Measurements from ENCODE around the gene ATG14. TPM values are rescaled to one million over a fixed set of nuclear protein-coding genes. Genes with fewer than 3 reads are reported as not detected.

Gene ATG14
- total RNA-seq, 1 donor from 2014 or later = 11.1 TPM

DNA sequence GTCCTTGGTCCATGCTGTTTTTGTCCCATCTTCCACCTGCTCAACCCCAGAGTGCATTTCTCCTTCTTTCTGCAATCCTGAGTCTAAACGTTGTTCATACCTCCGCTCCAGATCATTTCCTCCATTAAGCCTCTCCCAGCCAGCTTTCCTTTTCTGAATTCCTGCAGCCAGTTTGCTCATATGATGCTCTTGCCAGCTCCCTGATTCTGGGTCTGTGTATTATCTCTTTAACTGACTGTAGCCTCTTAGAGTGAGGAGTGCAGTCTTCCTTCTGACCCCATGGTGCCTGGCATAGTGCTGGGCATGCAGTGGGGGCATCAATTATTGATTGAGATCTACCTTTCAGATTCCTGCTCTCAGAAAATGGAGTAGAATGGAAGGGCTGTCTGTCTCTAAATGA lies 40.3 kb upstream of the ATG14 start:
- H3K4me1 Mint-ChIP-seq (ENCODE audit: low read depth) = peaks cover 44% of the 10 kb centered on the region
- TF ChIP-seq, protein P1, sequence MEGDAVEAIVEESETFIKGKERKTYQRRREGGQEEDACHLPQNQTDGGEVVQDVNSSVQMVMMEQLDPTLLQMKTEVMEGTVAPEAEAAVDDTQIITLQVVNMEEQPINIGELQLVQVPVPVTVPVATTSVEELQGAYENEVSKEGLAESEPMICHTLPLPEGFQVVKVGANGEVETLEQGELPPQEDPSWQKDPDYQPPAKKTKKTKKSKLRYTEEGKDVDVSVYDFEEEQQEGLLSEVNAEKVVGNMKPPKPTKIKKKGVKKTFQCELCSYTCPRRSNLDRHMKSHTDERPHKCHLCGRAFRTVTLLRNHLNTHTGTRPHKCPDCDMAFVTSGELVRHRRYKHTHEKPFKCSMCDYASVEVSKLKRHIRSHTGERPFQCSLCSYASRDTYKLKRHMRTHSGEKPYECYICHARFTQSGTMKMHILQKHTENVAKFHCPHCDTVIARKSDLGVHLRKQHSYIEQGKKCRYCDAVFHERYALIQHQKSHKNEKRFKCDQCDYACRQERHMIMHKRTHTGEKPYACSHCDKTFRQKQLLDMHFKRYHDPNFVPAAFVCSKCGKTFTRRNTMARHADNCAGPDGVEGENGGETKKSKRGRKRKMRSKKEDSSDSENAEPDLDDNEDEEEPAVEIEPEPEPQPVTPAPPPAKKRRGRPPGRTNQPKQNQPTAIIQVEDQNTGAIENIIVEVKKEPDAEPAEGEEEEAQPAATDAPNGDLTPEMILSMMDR (IDR thresholded peaks at IDR 0.05) = no peak
- H3K36me3 Mint-ChIP-seq (ENCODE audit: low read depth) = no peaks in the 10 kb centered on the region
- no peak for DNase-seq (ENCODE audit: low spot score)
- H3K27me3 Mint-ChIP-seq (ENCODE audit: low read depth) = no peaks in the 10 kb centered on the region
- H3K27ac Mint-ChIP-seq (ENCODE audit: unreplicated experiment) = no peak overlapping the region
- no peak overlapping the region for H3K4me3 Mint-ChIP-seq (ENCODE audit: unreplicated experiment)
- H3K9me3 Mint-ChIP-seq (ENCODE audit: low read depth) = no peaks in the 10 kb centered on the region

GRCh38 chr14:55451398-55451797 lies 39.8 kb upstream of the ATG14 start:
- TF ChIP-seq, protein P1 (IDR thresholded peaks at IDR 0.05) = no peak
- no peak for DNase-seq (ENCODE audit: low spot score)
- no peaks in the 10 kb centered on the region for H3K36me3 Mint-ChIP-seq (ENCODE audit: low read depth)
- H3K27me3 Mint-ChIP-seq (ENCODE audit: low read depth) = no peaks in the 10 kb centered on the region
- no peak overlapping the region for H3K27ac Mint-ChIP-seq (ENCODE audit: unreplicated experiment)
- no peak overlapping the region for H3K4me3 Mint-ChIP-seq (ENCODE audit: unreplicated experiment)
- peaks cover 49% of the 10 kb centered on the region for H3K4me1 Mint-ChIP-seq (ENCODE audit: low read depth)
- no peaks in the 10 kb centered on the region for H3K9me3 Mint-ChIP-seq (ENCODE audit: low read depth)

GRCh38 chr14:55450987-55451386 lies 39.4 kb upstream of the ATG14 start:
- H3K27me3 Mint-ChIP-seq (ENCODE audit: low read depth) = no peaks in the 10 kb centered on the region
- peaks cover 54% of the 10 kb centered on the region for H3K4me1 Mint-ChIP-seq (ENCODE audit: low read depth)
- H3K9me3 Mint-ChIP-seq (ENCODE audit: low read depth) = no peaks in the 10 kb centered on the region
- no peak overlapping the region for H3K27ac Mint-ChIP-seq (ENCODE audit: unreplicated experiment)
- H3K4me3 Mint-ChIP-seq (ENCODE audit: unreplicated experiment) = no peak overlapping the region
- TF ChIP-seq, protein P1 (IDR thresholded peaks at IDR 0.05) = no peak
- DNase-seq (ENCODE audit: low spot score) = no peak
- H3K36me3 Mint-ChIP-seq (ENCODE audit: low read depth) = no peaks in the 10 kb centered on the region

- Mint-ChIP-seq H3K27me3 (ENCODE audit: low read depth) (no peaks in the 10 kb centered on the region), H3K36me3 (ENCODE audit: low read depth) (no peaks in the 10 kb centered on the region), H3K27ac (ENCODE audit: unreplicated experiment) (no peak overlapping the region), H3K4me3 (ENCODE audit: unreplicated experiment) (no peak overlapping the region), H3K9me3 (ENCODE audit: low read depth) (no peaks in the 10 kb centered on the region), H3K4me1 (ENCODE audit: low read depth) (peaks cover 54% of the 10 kb centered on the region)
- TF ChIP-seq, protein P1 (IDR thresholded peaks at IDR 0.05) = no peak
- DNase-seq (ENCODE audit: low spot score) = no peak
Observed at GRCh38 chr14:55450539-55450938, 38.9 kb upstream of the ATG14 start.

DNA sequence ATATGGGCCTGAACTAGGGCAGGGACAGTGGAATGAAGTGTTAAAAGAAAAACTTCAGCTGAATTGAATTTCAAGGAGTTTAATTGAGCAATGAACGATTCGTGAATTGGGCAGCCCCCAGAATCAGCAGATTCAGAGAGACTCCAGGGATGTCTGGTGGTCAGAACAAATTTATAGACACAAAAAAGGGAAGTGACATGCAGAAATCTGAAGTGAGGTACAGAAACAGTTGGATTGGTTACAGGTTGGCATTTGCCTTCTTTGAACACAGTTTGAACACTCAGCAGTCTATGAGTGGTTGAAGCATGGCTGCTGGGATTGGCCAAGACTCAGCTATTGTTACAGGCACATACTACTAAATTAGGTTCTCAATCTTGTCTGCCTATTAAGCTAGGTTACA lies 38.5 kb upstream of the ATG14 start:
- Mint-ChIP-seq H3K4me1 (ENCODE audit: low read depth) (peaks cover 54% of the 10 kb centered on the region), H3K27ac (ENCODE audit: unreplicated experiment) (no peak overlapping the region), H3K36me3 (ENCODE audit: low read depth) (no peaks in the 10 kb centered on the region), H3K27me3 (ENCODE audit: low read depth) (no peaks in the 10 kb centered on the region), H3K4me3 (ENCODE audit: unreplicated experiment) (no peak overlapping the region), H3K9me3 (ENCODE audit: low read depth) (no peaks in the 10 kb centered on the region)
- DNase-seq (ENCODE audit: low spot score) = no peak
- TF ChIP-seq, protein P1 (IDR thresholded peaks at IDR 0.05) = no peak

All from chondrocyte (in vitro differentiated cells).